ACC112 (cell line): ENCODE data around the gene C1GALT1.

Experiments used
- H2AFZ ChIP-seq: fragments of 200-600 bp; sonication (generic); one replicate; pipeline ENCODE4 v1.6.0; 2017; ENCODE audit warnings: antibody characterized with exemption, low read length; ENCODE audit not compliant: unreplicated experiment
- H3K27ac ChIP-seq: fragments of 200-600 bp; sonication (generic); 2 replicates; pipeline ENCODE4 v1.5.1; 2014; ENCODE audit warnings: low read depth, mild to moderate bottlenecking, antibody characterized with exemption, low read length, moderate library complexity
- H3K27me3 ChIP-seq: fragments of 200-600 bp; sonication (generic); 2 replicates; pipeline ENCODE4 v1.6.1; 2014; ENCODE audit warnings: mild to moderate bottlenecking, antibody characterized with exemption, low read length, moderate library complexity, mixed read lengths; ENCODE audit not compliant: insufficient read depth
- H3K36me3 ChIP-seq: fragments of 200-600 bp; sonication (generic); 2 replicates; pipeline ENCODE4 v1.6.1; 2016; ENCODE audit warnings: mild to moderate bottlenecking, antibody characterized with exemption, low read length, moderate library complexity, mixed read lengths; ENCODE audit not compliant: insufficient read depth
- H3K4me1 ChIP-seq: fragments of 200-600 bp; sonication (generic); one replicate; pipeline ENCODE4 v1.6.1; 2016; ENCODE audit warnings: low read length, mixed read lengths; ENCODE audit not compliant: insufficient read depth, unreplicated experiment, control insufficient read depth
- H3K4me3 ChIP-seq: fragments of 200-600 bp; sonication (generic); 2 replicates; pipeline ENCODE4 v1.5.1; 2014; ENCODE audit warnings: mild to moderate bottlenecking, low read depth, low read length
- H3K79me2 ChIP-seq: fragments of 200-600 bp; sonication (generic); one replicate; pipeline ENCODE4 v1.6.0; 2016; ENCODE audit warnings: low read length; ENCODE audit not compliant: control insufficient read depth, unreplicated experiment, insufficient read depth

The C1GALT1 gene

GRCh38 chr7:7216279-7216678 lies 33.9 kb downstream of the C1GALT1 start:
- H3K27ac ChIP-seq, result no peak overlapping the region
- H3K4me1 ChIP-seq, result peaks cover 21% of the 10 kb centered on the region
- H2AFZ ChIP-seq, result no peak overlapping the region
- H3K36me3 ChIP-seq, result peaks cover 16% of the 10 kb centered on the region
- no peaks in the 10 kb centered on the region for H3K27me3 ChIP-seq
- H3K4me3 ChIP-seq, result no peak overlapping the region
- H3K79me2 ChIP-seq, result peaks cover 33% of the 10 kb centered on the region

GRCh38 chr7:7219216-7219615 lies 36.9 kb downstream of the C1GALT1 start:
- Histone ChIP-seq H3K4me1 (peaks cover 30% of the 10 kb centered on the region), H3K4me3 (no peak overlapping the region), H3K79me2 (peaks cover 26% of the 10 kb centered on the region), H3K36me3 (peaks cover 12% of the 10 kb centered on the region), H2AFZ (no peak overlapping the region), H3K27ac (peak overlapping the region; percentile 50), H3K27me3 (no peaks in the 10 kb centered on the region)

GRCh38 chr7:7220821-7221220 lies 38.5 kb downstream of the C1GALT1 start:
- Histone ChIP-seq H3K4me3 (peak overlapping the region; percentile 55; the same call in 1 of the 2 replicates), H3K36me3 (peaks cover 13% of the 10 kb centered on the region; the same call in 1 of the 2 replicates), H2AFZ (peak overlapping the region; percentile 11), H3K79me2 (peaks cover 29% of the 10 kb centered on the region), H3K27ac (peak overlapping the region; percentile 69), H3K27me3 (no peaks in the 10 kb centered on the region), H3K4me1 (peaks cover 30% of the 10 kb centered on the region)

GRCh38 chr7:7221599-7222038 lies 39.3 kb downstream of the C1GALT1 start:
- Histone ChIP-seq H3K4me1 (peaks cover 30% of the 10 kb centered on the region), H3K36me3 (peaks cover 13% of the 10 kb centered on the region; the same call in 1 of the 2 replicates), H2AFZ (no peak overlapping the region), H3K79me2 (peaks cover 33% of the 10 kb centered on the region), H3K27ac (peak overlapping the region; percentile 69), H3K4me3 (peak overlapping the region; percentile 55), H3K27me3 (no peaks in the 10 kb centered on the region)

GRCh38 chr7:7223250-7223649 lies 40.9 kb downstream of the C1GALT1 start:
- Histone ChIP-seq H3K79me2 (peaks cover 38% of the 10 kb centered on the region), H3K27ac (no peak overlapping the region)

GRCh38 chr7:7226407-7226806 lies 44.1 kb downstream of the C1GALT1 start:
- H2AFZ ChIP-seq, result no peak overlapping the region
- peaks cover 35% of the 10 kb centered on the region for H3K79me2 ChIP-seq
- H3K36me3 ChIP-seq, result peaks cover 12% of the 10 kb centered on the region; the same call in 1 of the 2 replicates
- peaks cover 18% of the 10 kb centered on the region for H3K4me1 ChIP-seq
- H3K4me3 ChIP-seq, result no peak overlapping the region
- H3K27me3 ChIP-seq, result no peaks in the 10 kb centered on the region
- no peak overlapping the region for H3K27ac ChIP-seq

More at GRCh38 chr7:7223250-7223649, 40.9 kb downstream of the C1GALT1 start:
- peaks cover 13% of the 10 kb centered on the region; the same call in 1 of the 2 replicates for H3K36me3 ChIP-seq
- no peak overlapping the region for H3K4me3 ChIP-seq
- no peak overlapping the region for H2AFZ ChIP-seq
- peaks cover 31% of the 10 kb centered on the region for H3K4me1 ChIP-seq
- no peaks in the 10 kb centered on the region for H3K27me3 ChIP-seq

- Histone ChIP-seq H3K27me3 (no peaks in the 10 kb centered on the region), H3K4me1 (peaks cover 7% of the 10 kb centered on the region), H2AFZ (no peak overlapping the region), H3K79me2 (peaks cover 29% of the 10 kb centered on the region), H3K36me3 (peaks cover 12% of the 10 kb centered on the region; the same call in 1 of the 2 replicates), H3K4me3 (no peak overlapping the region), H3K27ac (0 out of 2 replicates have a peak overlapping the region, but pooled peaks have one; percentile 8)
Observed at GRCh38 chr7:7228472-7228871, 46.1 kb downstream of the C1GALT1 start.

- Histone ChIP-seq H3K4me3 (no peak overlapping the region), H2AFZ (no peak overlapping the region), H3K79me2 (peaks cover 24% of the 10 kb centered on the region), H3K27ac (0 out of 2 replicates have a peak overlapping the region, but pooled peaks have one; percentile 8), H3K36me3 (peaks cover 12% of the 10 kb centered on the region; the same call in 1 of the 2 replicates), H3K27me3 (no peaks in the 10 kb centered on the region), H3K4me1 (peaks cover 7% of the 10 kb centered on the region)
Observed at GRCh38 chr7:7228967-7229366, 46.6 kb downstream of the C1GALT1 start.

GRCh38 chr7:7231000-7231399 lies 48.7 kb downstream of the C1GALT1 start:
- Histone ChIP-seq H2AFZ (no peak overlapping the region), H3K4me3 (no peak overlapping the region), H3K79me2 (peaks cover 17% of the 10 kb centered on the region), H3K27me3 (no peaks in the 10 kb centered on the region), H3K27ac (no peak overlapping the region), H3K36me3 (peaks cover 4% of the 10 kb centered on the region; the same call in 1 of the 2 replicates), H3K4me1 (peaks cover 7% of the 10 kb centered on the region)

- H3K4me3 ChIP-seq, result no peak overlapping the region
- H3K36me3 ChIP-seq, result peaks cover 4% of the 10 kb centered on the region; the same call in 1 of the 2 replicates
- H3K27ac ChIP-seq, result no peak overlapping the region
- peaks cover 12% of the 10 kb centered on the region for H3K79me2 ChIP-seq
- no peak overlapping the region for H2AFZ ChIP-seq
- H3K4me1 ChIP-seq, result peaks cover 7% of the 10 kb centered on the region
- no peaks in the 10 kb centered on the region for H3K27me3 ChIP-seq
Observed at GRCh38 chr7:7231865-7232264, 49.5 kb downstream of the C1GALT1 start.

GRCh38 chr7:7235347-7235746 lies 53.0 kb downstream of the C1GALT1 start:
- peaks cover 9% of the 10 kb centered on the region for H3K79me2 ChIP-seq
- H2AFZ ChIP-seq, result no peak overlapping the region
- H3K36me3 ChIP-seq, result peaks cover 28% of the 10 kb centered on the region
- no peaks in the 10 kb centered on the region for H3K4me1 ChIP-seq
- no peaks in the 10 kb centered on the region for H3K27me3 ChIP-seq
- no peak overlapping the region for H3K4me3 ChIP-seq
- H3K27ac ChIP-seq, result no peak overlapping the region
